GM18868 (cell line): ENCODE measurements around the gene RFC4.

Experiments
- ATAC-seq: cut with Tn5 transposase; IDR thresholded peaks from one replicate; pipeline ENCODE4 v1.9.1; 2021; ENCODE audit warnings: mild to moderate bottlenecking, moderate library complexity; ENCODE audit not compliant: unreplicated experiment

RFC4 gene

DNA sequence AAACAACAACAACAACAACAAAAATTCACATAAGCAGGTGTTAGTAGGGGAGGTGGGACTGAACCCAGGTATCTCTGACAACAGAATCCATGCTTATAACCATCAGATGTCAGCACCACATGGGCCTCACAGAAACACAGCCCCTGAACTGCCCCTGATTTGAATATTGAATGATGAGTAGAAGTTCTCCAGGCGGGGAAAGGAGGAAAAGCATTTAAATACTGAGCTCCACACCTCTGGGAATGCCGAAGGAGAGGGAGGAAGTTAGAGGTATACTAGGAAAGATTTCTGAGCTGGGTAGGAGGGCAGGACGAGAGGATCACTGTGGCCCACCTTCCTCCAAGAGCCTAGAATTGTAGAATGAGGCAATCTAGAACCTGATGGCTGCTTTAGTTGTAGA, 54.8 kb downstream of the RFC4 start:
- ATAC-seq, result no peak

- ATAC-seq, result no peak
These were observed 56.0 kb downstream of the RFC4 start for GRCh38 chr3:186750316-186750715.

DNA sequence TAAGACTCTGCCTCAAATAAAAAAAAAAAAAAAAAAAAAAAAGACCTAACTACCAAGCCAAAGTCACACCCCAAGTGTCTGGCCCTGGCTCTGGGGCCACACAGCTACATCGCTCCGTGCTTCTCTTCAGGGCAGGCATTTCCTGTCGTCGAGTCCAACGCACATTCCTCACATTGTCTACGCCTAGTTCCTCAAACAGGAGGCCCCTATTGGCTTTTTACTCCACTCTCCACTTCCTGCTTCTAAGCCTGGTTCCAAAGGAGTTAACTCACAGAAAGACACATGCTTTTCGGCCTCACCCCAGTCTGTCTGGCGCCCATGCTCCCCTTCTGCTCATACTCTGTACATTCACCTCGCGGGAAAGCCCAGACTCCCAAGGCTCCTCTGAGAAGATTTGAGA, 60.3 kb downstream of the RFC4 start:
- no peak for ATAC-seq

DNA sequence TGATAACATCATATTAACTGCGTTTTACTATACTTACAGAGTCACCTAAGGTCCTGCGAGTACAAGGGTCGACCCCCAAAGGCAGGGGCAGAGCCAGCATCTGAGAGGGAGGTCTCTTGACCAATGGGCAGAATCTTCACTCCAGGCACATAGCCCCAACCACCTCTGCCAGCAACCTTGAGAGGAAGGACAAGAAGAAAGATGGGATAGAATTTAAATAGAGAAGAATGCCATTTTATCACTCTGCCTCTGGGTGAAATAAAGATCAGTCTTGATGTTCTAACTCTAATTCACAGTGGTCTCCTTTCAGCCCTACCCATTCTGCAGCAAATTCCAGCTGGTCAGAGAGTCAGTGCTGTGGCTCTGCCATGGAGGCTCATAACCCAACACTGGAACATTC, 62.6 kb downstream of the RFC4 start:
- ATAC-seq, result no peak

DNA sequence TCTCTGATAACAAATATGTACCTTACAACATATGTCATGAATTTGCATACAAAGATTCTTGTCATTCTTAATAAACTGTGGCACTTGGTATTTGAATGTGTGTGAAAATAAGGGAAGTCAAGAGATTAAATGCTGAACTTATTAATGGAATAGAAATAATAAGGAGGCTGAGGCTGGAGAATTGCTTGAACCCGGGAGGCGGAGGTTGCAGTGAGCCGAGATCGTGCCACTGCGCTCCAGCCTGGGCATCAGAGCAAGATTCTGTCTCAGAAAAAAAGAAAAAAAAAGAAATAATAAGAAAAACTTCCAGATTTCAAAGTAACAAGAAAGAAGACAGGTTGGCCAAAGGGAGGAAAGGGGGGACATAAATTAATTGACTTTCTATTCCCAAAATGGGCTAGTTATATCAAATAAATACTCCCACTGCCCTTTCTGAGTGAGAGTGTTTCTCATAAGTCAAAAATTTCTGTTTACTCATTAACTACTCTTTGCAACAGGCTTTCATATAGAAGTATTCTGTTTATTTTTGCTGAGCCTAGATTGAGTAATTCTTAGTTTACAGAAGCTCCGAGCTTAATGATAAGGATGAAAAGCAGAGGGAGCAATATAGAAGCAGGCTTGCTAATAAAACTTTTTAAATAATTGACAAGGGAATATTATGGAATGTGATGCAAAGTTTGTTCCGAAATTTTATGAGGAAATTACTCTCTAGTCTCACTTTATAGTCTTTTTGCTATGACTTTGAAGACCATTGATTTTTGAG, 63.5 kb downstream of the RFC4 start:
- ATAC-seq, result no peak
